ENCODE data around the gene LPAR3.

GRCh38 chr1:84836145-84836544, 56.9 kb downstream of the LPAR3 start:
- TF ChIP-seq CTCF (conservative IDR thresholded peaks at IDR 0.05; ENCODE audit: low read depth, low read length): no peak
- no peak for TF ChIP-seq CHD1 (IDR thresholded peaks at IDR 0.05; ENCODE audit: low read depth, low read length)
- TF ChIP-seq POLR2A (IDR thresholded peaks at IDR 0.05; ENCODE audit: low read depth, low read length): no peak
- no peak for TF ChIP-seq FOS (IDR thresholded peaks at IDR 0.05; ENCODE audit: low read depth, low read length)
- TF ChIP-seq MAFK (IDR thresholded peaks at IDR 0.05; ENCODE audit: low read depth, low read length): no peak
- no peak for TF ChIP-seq RAD21 (IDR thresholded peaks at IDR 0.05; ENCODE audit: low read length)
- TF ChIP-seq MAZ (IDR thresholded peaks at IDR 0.05; ENCODE audit: borderline replicate concordance, low read depth, low read length): no peak
- no peak for TF ChIP-seq MXI1 (IDR thresholded peaks at IDR 0.05; ENCODE audit: borderline replicate concordance, low read depth, low read length)
- TF ChIP-seq USF2 (IDR thresholded peaks at IDR 0.05; ENCODE audit: low read depth, low read length): no peak
- TF ChIP-seq RCOR1 (IDR thresholded peaks at IDR 0.05; ENCODE audit: insufficient replicate concordance, low read length): no peak

All from IMR-90 (cell line).